ENCODE results near the gene RAI1. TPM values are rescaled to one million over a fixed set of nuclear protein-coding genes. Genes with fewer than 3 reads are reported as not detected.

RAI1 gene
- total and polyA plus RNA-seq, 2 of the 13 experiments (the other 11 are each of a cell fraction or from before 2014, with no cell fraction given), result 3.4 to 5.2 TPM

DNA sequence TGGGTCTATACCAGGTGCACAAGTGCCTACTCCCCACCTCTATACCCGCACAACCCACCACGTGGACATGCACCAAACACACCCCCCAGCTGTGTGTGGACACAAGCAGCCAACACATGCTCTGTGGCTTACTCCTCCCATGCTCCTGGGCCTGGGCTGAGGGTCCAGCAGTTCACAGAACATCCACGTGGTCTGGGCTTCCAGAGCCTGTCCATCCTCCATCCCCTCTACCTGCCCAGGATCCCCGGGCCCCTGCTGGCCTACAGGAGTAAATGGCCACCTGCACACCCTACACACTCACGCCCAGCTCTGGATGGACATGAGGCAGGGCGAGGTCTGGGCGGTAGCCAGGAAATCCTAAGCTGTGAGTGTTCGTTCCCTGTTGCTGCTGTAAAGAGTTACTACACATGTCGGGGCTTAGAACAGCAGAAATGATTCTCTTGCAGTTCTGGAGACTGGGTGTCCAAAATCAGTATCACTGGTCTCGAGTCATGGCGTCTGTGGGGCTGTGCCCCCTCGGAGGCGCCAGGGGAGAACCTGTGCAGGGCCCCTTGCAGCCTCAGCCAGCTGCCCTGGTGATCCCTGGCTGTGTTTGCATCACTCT, 15.0 kb upstream of the RAI1 start (continued):
- TF ChIP-seq, protein P1, sequence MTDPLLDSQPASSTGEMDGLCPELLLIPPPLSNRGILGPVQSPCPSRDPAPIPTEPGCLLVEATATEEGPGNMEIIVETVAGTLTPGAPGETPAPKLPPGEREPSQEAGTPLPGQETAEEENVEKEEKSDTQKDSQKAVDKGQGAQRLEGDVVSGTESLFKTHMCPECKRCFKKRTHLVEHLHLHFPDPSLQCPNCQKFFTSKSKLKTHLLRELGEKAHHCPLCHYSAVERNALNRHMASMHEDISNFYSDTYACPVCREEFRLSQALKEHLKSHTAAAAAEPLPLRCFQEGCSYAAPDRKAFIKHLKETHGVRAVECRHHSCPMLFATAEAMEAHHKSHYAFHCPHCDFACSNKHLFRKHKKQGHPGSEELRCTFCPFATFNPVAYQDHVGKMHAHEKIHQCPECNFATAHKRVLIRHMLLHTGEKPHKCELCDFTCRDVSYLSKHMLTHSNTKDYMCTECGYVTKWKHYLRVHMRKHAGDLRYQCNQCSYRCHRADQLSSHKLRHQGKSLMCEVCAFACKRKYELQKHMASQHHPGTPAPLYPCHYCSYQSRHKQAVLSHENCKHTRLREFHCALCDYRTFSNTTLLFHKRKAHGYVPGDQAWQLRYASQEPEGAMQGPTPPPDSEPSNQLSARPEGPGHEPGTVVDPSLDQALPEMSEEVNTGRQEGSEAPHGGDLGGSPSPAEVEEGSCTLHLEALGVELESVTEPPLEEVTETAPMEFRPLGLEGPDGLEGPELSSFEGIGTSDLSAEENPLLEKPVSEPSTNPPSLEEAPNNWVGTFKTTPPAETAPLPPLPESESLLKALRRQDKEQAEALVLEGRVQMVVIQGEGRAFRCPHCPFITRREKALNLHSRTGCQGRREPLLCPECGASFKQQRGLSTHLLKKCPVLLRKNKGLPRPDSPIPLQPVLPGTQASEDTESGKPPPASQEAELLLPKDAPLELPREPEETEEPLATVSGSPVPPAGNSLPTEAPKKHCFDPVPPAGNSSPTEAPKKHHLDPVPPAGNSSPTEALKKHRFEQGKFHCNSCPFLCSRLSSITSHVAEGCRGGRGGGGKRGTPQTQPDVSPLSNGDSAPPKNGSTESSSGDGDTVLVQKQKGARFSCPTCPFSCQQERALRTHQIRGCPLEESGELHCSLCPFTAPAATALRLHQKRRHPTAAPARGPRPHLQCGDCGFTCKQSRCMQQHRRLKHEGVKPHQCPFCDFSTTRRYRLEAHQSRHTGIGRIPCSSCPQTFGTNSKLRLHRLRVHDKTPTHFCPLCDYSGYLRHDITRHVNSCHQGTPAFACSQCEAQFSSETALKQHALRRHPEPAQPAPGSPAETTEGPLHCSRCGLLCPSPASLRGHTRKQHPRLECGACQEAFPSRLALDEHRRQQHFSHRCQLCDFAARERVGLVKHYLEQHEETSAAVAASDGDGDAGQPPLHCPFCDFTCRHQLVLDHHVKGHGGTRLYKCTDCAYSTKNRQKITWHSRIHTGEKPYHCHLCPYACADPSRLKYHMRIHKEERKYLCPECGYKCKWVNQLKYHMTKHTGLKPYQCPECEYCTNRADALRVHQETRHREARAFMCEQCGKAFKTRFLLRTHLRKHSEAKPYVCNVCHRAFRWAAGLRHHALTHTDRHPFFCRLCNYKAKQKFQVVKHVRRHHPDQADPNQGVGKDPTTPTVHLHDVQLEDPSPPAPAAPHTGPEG (CRISPR knock-in tag; IDR thresholded peaks at IDR 0.05), result no peak
- TF ChIP-seq NFIB (CRISPR knock-in tag; IDR thresholded peaks at IDR 0.05; ENCODE audit: borderline replicate concordance) (no peak), ZNF670 (CRISPR knock-in tag; IDR thresholded peaks at IDR 0.05; ENCODE audit: borderline replicate concordance) (no peak), NFKB2 (CRISPR knock-in tag; IDR thresholded peaks at IDR 0.05; ENCODE audit: borderline replicate concordance) (0 out of 2 replicates have a peak, but pooled peaks have one; percentile 32), ZNF543 (CRISPR knock-in tag; IDR thresholded peaks at IDR 0.05) (no peak), TCF7L2 (IDR thresholded peaks at IDR 0.05; ENCODE audit: low read depth, low read length) (no peak), ZNF143 (CRISPR knock-in tag; IDR thresholded peaks at IDR 0.05) (no peak), SMARCC2 (IDR thresholded peaks at IDR 0.05) (no peak), CHD2 (IDR thresholded peaks at IDR 0.05; ENCODE audit: low read depth, low read length) (no peak), SMAD1 (CRISPR knock-in tag; IDR thresholded peaks at IDR 0.05; ENCODE audit: borderline replicate concordance, low read depth) (no peak), JUN (CRISPR knock-in tag; IDR thresholded peaks at IDR 0.05) (no peak), PHF20 (CRISPR knock-in tag; IDR thresholded peaks at IDR 0.05) (no peak), ZSCAN9 (CRISPR knock-in tag; IDR thresholded peaks at IDR 0.05; ENCODE audit: borderline replicate concordance) (no peak), ZNF24 (IDR thresholded peaks at IDR 0.05) (no peak), ATF1 (CRISPR knock-in tag; IDR thresholded peaks at IDR 0.05) (no peak), ZNF674 (CRISPR knock-in tag; IDR thresholded peaks at IDR 0.05; ENCODE audit: low read depth) (no peak), GLI4 (CRISPR knock-in tag; IDR thresholded peaks at IDR 0.05; ENCODE audit: borderline replicate concordance) (no peak), FOXM1 (CRISPR knock-in tag; IDR thresholded peaks at IDR 0.05) (no peak), FIP1L1 (IDR thresholded peaks at IDR 0.05; ENCODE audit: borderline replicate concordance, insufficient read depth, low read depth, low read length) (no peak), ZNF614 (CRISPR knock-in tag; IDR thresholded peaks at IDR 0.05; ENCODE audit: borderline replicate concordance) (no peak), SRF (IDR thresholded peaks at IDR 0.05; ENCODE audit: low read depth, low read length) (no peak), IKZF1 (IDR thresholded peaks at IDR 0.05) (no peak), ZFY (CRISPR knock-in tag; IDR thresholded peaks at IDR 0.05) (peak; percentile 41; the same call in 1 of the 2 replicates), ZNF577 (CRISPR knock-in tag; IDR thresholded peaks at IDR 0.05; ENCODE audit: borderline replicate concordance, low read depth) (no peak)
- TF ChIP-seq, protein P2, sequence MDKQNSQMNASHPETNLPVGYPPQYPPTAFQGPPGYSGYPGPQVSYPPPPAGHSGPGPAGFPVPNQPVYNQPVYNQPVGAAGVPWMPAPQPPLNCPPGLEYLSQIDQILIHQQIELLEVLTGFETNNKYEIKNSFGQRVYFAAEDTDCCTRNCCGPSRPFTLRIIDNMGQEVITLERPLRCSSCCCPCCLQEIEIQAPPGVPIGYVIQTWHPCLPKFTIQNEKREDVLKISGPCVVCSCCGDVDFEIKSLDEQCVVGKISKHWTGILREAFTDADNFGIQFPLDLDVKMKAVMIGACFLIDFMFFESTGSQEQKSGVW (CRISPR knock-in tag; IDR thresholded peaks at IDR 0.05; ENCODE audit: borderline replicate concordance), result no peak
- TF ChIP-seq, protein P3, sequence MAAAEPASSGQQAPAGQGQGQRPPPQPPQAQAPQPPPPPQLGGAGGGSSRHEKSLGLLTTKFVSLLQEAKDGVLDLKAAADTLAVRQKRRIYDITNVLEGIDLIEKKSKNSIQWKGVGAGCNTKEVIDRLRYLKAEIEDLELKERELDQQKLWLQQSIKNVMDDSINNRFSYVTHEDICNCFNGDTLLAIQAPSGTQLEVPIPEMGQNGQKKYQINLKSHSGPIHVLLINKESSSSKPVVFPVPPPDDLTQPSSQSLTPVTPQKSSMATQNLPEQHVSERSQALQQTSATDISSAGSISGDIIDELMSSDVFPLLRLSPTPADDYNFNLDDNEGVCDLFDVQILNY (CRISPR knock-in tag; conservative IDR thresholded peaks at IDR 0.05), result no peak

All from HepG2 (cell line).